DMS 273 (cell line): ENCODE results near the gene FBXO24.

Source experiments
- DNase-seq: peaks from one replicate; lab custom pipeline; 2025; ENCODE audit not compliant: unreplicated experiment; lab: John Stamatoyannopoulos, UW

The FBXO24 gene

GRCh38 chr7:100614308-100614861, 28.3 kb downstream of the FBXO24 start:
- no peak for DNase-seq

GRCh38 chr7:100620239-100620638, 34.1 kb downstream of the FBXO24 start:
- DNase-seq: no peak

- DNase-seq: no peak
Observed at GRCh38 chr7:100620804-100621203, 34.7 kb downstream of the FBXO24 start.

- no peak for DNase-seq
Observed at GRCh38 chr7:100621554-100621953, 35.4 kb downstream of the FBXO24 start.

GRCh38 chr7:100623951-100624824, 38.1 kb downstream of the FBXO24 start:
- no peak for DNase-seq

- DNase-seq: no peak
Observed at GRCh38 chr7:100626055-100626454, 39.9 kb downstream of the FBXO24 start.

GRCh38 chr7:100626530-100627237, 40.6 kb downstream of the FBXO24 start:
- DNase-seq: no peak

- DNase-seq: no peak
Observed at GRCh38 chr7:100627238-100627549, 41.1 kb downstream of the FBXO24 start.

GRCh38 chr7:100629117-100629716, 43.1 kb downstream of the FBXO24 start:
- peak; percentile 75 for DNase-seq

GRCh38 chr7:100630066-100630465, 43.9 kb downstream of the FBXO24 start:
- no peak for DNase-seq

GRCh38 chr7:100632951-100633717, 47.0 kb downstream of the FBXO24 start:
- peak; percentile 74 for DNase-seq

GRCh38 chr7:100639995-100640516, 53.9 kb downstream of the FBXO24 start:
- no peak for DNase-seq

- no peak for DNase-seq
Observed at GRCh38 chr7:100640517-100641440, 54.7 kb downstream of the FBXO24 start.

- no peak for DNase-seq
Observed at GRCh38 chr7:100641463-100641859, 55.3 kb downstream of the FBXO24 start, which contains the start of gene TFR2. TSS of gene TFR2 (minus strand) at chr7:100641552. CDS start at chr7:100641509, 43 bp downstream.

- no peak for DNase-seq
Observed at GRCh38 chr7:100641860-100642533, 55.9 kb downstream of the FBXO24 start.

GRCh38 chr7:100642534-100642907, 56.4 kb downstream of the FBXO24 start:
- DNase-seq: no peak

- no peak for DNase-seq
Observed at GRCh38 chr7:100649826-100650565, 63.9 kb downstream of the FBXO24 start.
